Osteocyte (in vitro differentiated cells): Measurements from ENCODE around the gene NSDHL. TPM values are rescaled to one million over a fixed set of nuclear protein-coding genes. Genes with fewer than 3 reads are reported as not detected.

Source experiments
- total RNA-seq: library from RNA; stranded (reverse); gene quantifications from 2 replicates; pipeline ENCODE4 v1.2.1, GENCODE V29; 2021

Gene NSDHL
- total RNA-seq, 1 donor from 2014 or later: 14.1 TPM

Other genes with a start within 250 kb of the NSDHL start
- gene GABRQ, start 193.2 kb upstream of the NSDHL start, total RNA-seq: not detected in 2 replicates
- not detected in 2 replicates for gene MAGEA3, start 132.3 kb upstream of the NSDHL start, total RNA-seq
- not detected in 2 replicates for gene CSAG2, start 121.8 kb upstream of the NSDHL start, total RNA-seq
- gene MAGEA2B, start 116.4 kb upstream of the NSDHL start, total RNA-seq: not detected in 2 replicates
- gene CSAG1, start 97.3 kb upstream of the NSDHL start, total RNA-seq: not detected in 2 replicates
- not detected in 2 replicates for gene MAGEA12, start 97.3 kb upstream of the NSDHL start, total RNA-seq
- gene MAGEA2, start 77.2 kb upstream of the NSDHL start, total RNA-seq: not detected in 2 replicates
- not detected in 2 replicates for gene CSAG3, start 71.8 kb upstream of the NSDHL start, total RNA-seq
- gene MAGEA6, start 61.4 kb upstream of the NSDHL start, total RNA-seq: not detected in 2 replicates
- gene CETN2, start 306 bp upstream of the NSDHL start, total RNA-seq: 32.0 and 34.8 TPM in 2 replicates
- gene ZNF185, start 67.0 kb downstream of the NSDHL start, total RNA-seq: 8.0 TPM in 2 replicates
- not detected in 2 replicates for gene PNMA5, start 163.1 kb downstream of the NSDHL start, total RNA-seq
- gene PNMA3, start 225.4 kb downstream of the NSDHL start, total RNA-seq: not detected in 2 replicates
- 1.5 and 1.6 TPM in 2 replicates for gene PNMA6A, start 241.4 kb downstream of the NSDHL start, total RNA-seq